A549 (cell line): ENCODE measurements around the gene TMPRSS9. TPM values are rescaled to one million over a fixed set of nuclear protein-coding genes. Genes with fewer than 3 reads are reported as not detected.

ENCODE experiments used
- ATAC-seq, 2 experiments: fragments of 200-7000 bp in 1 of 2; fragments of >200 bp in 1 of 2; cut with Nextera tagmentation in 1 of 2; cut with Tn5 transposase in 1 of 2; 3 replicates each; pipeline versions ENCODE4 v1.8.0 to v1.9.1; 2018 to 2020; ENCODE audit warnings: mild to moderate bottlenecking in 1 of 2, moderate library complexity in 1 of 2
- CTCF ChIA-PET: fragments of 300-600 bp; sonication (Branson Sonifier 250); formaldehyde crosslinking; extraction: SDS; loops from one replicate; lab custom pipeline; 2021; ENCODE audit warnings: antibody characterized with exemption, inconsistent platforms; lab: Yijun Ruan, JAX
- POLR2A ChIA-PET: fragments of 350-600 bp; formaldehyde crosslinking; extraction: SDS; loops from one replicate; lab custom pipeline; 2021; ENCODE audit warnings: antibody characterized with exemption, inconsistent platforms; lab: Yijun Ruan, JAX
- DNase-seq, 2 experiments: peaks; one replicate each; pipeline versions ENCODE4 v3.0.0 to v3.0.0-alpha.2; 2011 to 2016; ENCODE audit warnings: low read depth in 1 of 2, low spot score in 1 of 2
- FAIRE-seq: peaks from 2 replicates; lab custom pipeline; 2011; peaks lifted over from hg19 to GRCh38; lab: Jason Lieb, UNC
- H3K27ac ChIP-seq, 2 experiments: fragments of >200 bp; sonication (Bioruptor Twin); formaldehyde crosslinking; 3 replicates each; pipeline ENCODE4 v1.5.1; 2016 to 2017
- H3K4me1 ChIP-seq: fragments of >200 bp; sonication (Bioruptor Twin); formaldehyde crosslinking; 3 replicates; pipeline ENCODE4 v1.6.1; 2016
- H3K4me2 ChIP-seq: fragments of >200 bp; sonication (Bioruptor Twin); formaldehyde crosslinking; 3 replicates; pipeline ENCODE4 v1.6.1; 2016
- H3K4me3 ChIP-seq: fragments of >200 bp; sonication (Bioruptor Twin); formaldehyde crosslinking; 3 replicates; pipeline ENCODE4 v1.5.1; 2016
- H3K9me3 ChIP-seq: fragments of >200 bp; sonication (Bioruptor Twin); formaldehyde crosslinking; 3 replicates; pipeline ENCODE4 v1.6.1; 2016
- ATOH8 ChIP-seq: fragments of 250-450 bp; sonication (Bioruptor Pico); IDR thresholded peaks from 2 replicates; pipeline ENCODE4 v1.5.0; 2020; ENCODE audit warnings: low read depth, mild to moderate bottlenecking, moderate library complexity
- BCL3 ChIP-seq: fragments of >200 bp; sonication (Bioruptor Twin); formaldehyde crosslinking; IDR thresholded peaks from 3 replicates; pipeline ENCODE4 v1.6.1; 2016
- BHLHE40 ChIP-seq: IDR thresholded peaks from 2 replicates; pipeline ENCODE4 v1.6.1; 2012; ENCODE audit warnings: low read depth, low read length, inconsistent platforms
- CBX8 ChIP-seq: fragments of 200-600 bp; sonication (generic); IDR thresholded peaks from 2 replicates; pipeline ENCODE4 v1.6.1; 2016
- GATA3 ChIP-seq: IDR thresholded peaks from 2 replicates; pipeline ENCODE4 v1.6.1; 2012; ENCODE audit warnings: borderline replicate concordance
- KDM5A ChIP-seq: fragments of 200-600 bp; sonication (generic); IDR thresholded peaks from 2 replicates; pipeline ENCODE4 v1.6.1; 2016; ENCODE audit warnings: antibody characterized with exemption, mild to moderate bottlenecking
- MAZ ChIP-seq: fragments of 150-350 bp; IDR thresholded peaks from 2 replicates; pipeline ENCODE4 v1.6.1; 2014; ENCODE audit warnings: antibody characterized with exemption, low read depth, low read length, borderline replicate concordance
- MYC ChIP-seq: IDR thresholded peaks from 2 replicates; pipeline ENCODE4 v1.6.1; 2012; ENCODE audit warnings: mild to moderate bottlenecking, inconsistent platforms, low read length, improper control_type of control experiment, borderline replicate concordance
- NPAS2 ChIP-seq: fragments of 250-450 bp; sonication (Bioruptor Pico); IDR thresholded peaks from 2 replicates; pipeline ENCODE4 v1.8.0; 2022; ENCODE audit warnings: mild to moderate bottlenecking, moderate library complexity, borderline replicate concordance
- PHF8 ChIP-seq: fragments of 200-600 bp; sonication (generic); IDR thresholded peaks from 2 replicates; pipeline ENCODE4 v1.6.1; 2016; ENCODE audit warnings: low read depth, mild to moderate bottlenecking, antibody characterized with exemption, moderate library complexity, borderline replicate concordance
- POLR2AphosphoS2 ChIP-seq: conservative IDR thresholded peaks from 2 replicates; pipeline ENCODE4 v1.6.1; 2012; ENCODE audit warnings: low read length, improper control_type of control experiment, inconsistent platforms
- TFCP2L1 ChIP-seq: fragments of 250-450 bp; sonication (Bioruptor Pico); IDR thresholded peaks from 2 replicates; pipeline ENCODE4 v1.5.0; 2021; ENCODE audit warnings: mild to moderate bottlenecking
- TP53 ChIP-seq: fragments of 250-450 bp; sonication (Bioruptor Pico); IDR thresholded peaks from 2 replicates; pipeline ENCODE4 v1.5.0; 2021; ENCODE audit warnings: mild to moderate bottlenecking, moderate library complexity
- USF2 ChIP-seq: fragments of 450-650 bp; IDR thresholded peaks from 2 replicates; pipeline ENCODE4 v1.6.1; 2014; ENCODE audit warnings: antibody characterized with exemption
- ZFP36 ChIP-seq: fragments of 450-650 bp; IDR thresholded peaks from 2 replicates; pipeline ENCODE4 v1.6.1; 2014; ENCODE audit warnings: borderline replicate concordance; ENCODE audit not compliant: partially characterized antibody
- WGBS: methylation state at CpG from one replicate; pipeline ENCODE4 v1.1.6; 2017; ENCODE audit errors: missing lambda C conversion rate; 5-methylcytosine and 5-hydroxymethylcytosine counted together
- polyA plus RNA-seq, 4 experiments: library from polyadenylated mRNA; depleted of rRNA in 3 of 4; stranded (reverse); fragments of >200 nt; fragmentation: RNase III in 1 of 4; extraction: RNeasy Plus Mini Kit Qiagen cat#74134 plus additional on column Dnase treatment in 1 of 4; gene quantifications; 2 replicates in 3 of 4; 3 replicates in 1 of 4; pipeline ENCODE4 v1.2.3, GENCODE V29; 2011 to 2017
- TF ChIP-seq, protein P1 (sequence below): fragments of 250-450 bp; sonication (Bioruptor Pico); IDR thresholded peaks from 2 replicates; pipeline ENCODE4 v1.5.0; 2021; ENCODE audit warnings: mild to moderate bottlenecking, moderate library complexity, borderline replicate concordance

TMPRSS9 gene
- polyA plus RNA-seq, 2 of the 4 experiments (the other 2 are of a cell fraction), result 0.01 TPM; not detected in 1

- Histone ChIP-seq H3K4me1 (peaks cover 15% of the 10 kb centered on the region; the same call in 2 of the 3 replicates), H3K4me3 (no peak overlapping the region), H3K4me2 (no peak overlapping the region), H3K9me3 (no peaks in the 10 kb centered on the region), H3K27ac (no peak overlapping the region)
- FAIRE-seq (no peak), DNase-seq (no peak), ATAC-seq (no peak)
- ChIA-PET POLR2A (no interaction called here), CTCF (interaction anchor here (0.6 to 1.1 kb wide), 4 partner anchors 30 to 574 kb away, joined by 3 read pairs; no protein-coding TSS in a partner anchor)
- no peak for TF ChIP-seq TP53 (CRISPR knock-in tag)
- 91% methylated on average over 9 of the region's 19 CpGs for WGBS
Measured at GRCh38 chr19:2423071-2423914, 63.2 kb downstream of the TMPRSS9 start.

DNA sequence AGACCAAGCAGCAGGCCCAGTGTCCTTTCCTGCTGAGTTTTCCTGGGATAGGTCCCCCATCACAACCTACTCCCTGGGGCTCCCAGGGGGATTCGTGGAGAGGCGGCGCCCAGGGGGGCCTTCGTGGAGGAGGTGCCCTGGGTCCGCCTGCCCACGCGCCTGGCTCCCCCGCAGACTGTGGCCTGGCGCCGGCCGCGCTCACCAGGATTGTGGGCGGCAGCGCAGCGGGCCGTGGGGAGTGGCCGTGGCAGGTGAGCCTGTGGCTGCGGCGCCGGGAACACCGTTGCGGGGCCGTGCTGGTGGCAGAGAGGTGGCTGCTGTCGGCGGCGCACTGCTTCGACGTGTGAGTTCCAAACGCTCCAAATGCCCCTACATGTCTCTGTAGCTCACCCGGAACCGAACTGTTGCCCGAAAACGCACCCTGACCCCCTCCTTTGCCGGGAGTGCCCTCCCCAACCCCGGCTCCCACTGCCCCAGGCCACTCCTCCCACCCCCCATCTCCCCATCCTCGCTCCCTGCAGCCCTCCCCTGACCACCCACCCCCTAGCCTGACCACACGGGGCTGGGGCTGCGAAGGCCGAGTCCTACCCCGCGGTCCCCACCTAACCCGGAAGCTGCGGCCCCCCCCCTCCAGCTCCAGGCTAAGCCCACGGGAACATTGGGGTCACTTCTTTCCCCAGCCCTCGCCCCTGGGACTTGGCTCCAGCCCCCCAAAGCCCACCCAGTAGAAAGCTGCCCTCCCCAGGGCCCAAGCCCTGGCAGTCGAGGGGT, 64.0 kb downstream of the TMPRSS9 start:
- Histone ChIP-seq H3K4me1 (peaks cover 17% of the 10 kb centered on the region; the same call in 2 of the 3 replicates), H3K4me2 (no peak overlapping the region), H3K4me3 (no peak overlapping the region), H3K27ac (no peak overlapping the region), H3K9me3 (no peaks in the 10 kb centered on the region)
- WGBS, result 89% methylated on average over 27 of the region's 46 CpGs
- POLR2A ChIA-PET, result no interaction called here
- FAIRE-seq, result no peak
- CTCF ChIA-PET, result interaction anchor here (0.7 to 1.4 kb wide), 3 partner anchors 33 to 187 kb away, joined by 3 to 4 read pairs (median 3); no protein-coding TSS in a partner anchor
- DNase-seq, result no peak
- TF ChIP-seq USF2, result no peak
- TF ChIP-seq MAZ, result no peak
- TF ChIP-seq MYC, result no peak
- TF ChIP-seq PHF8, result no peak
- no peak for TF ChIP-seq BCL3
- no peak for TF ChIP-seq ATOH8
- TF ChIP-seq GATA3, result no peak
- no peak for TF ChIP-seq KDM5A
- no peak for TF ChIP-seq CBX8
- TF ChIP-seq POLR2AphosphoS2, result no peak
- TF ChIP-seq ZFP36, result no peak
- TF ChIP-seq, protein P1, sequence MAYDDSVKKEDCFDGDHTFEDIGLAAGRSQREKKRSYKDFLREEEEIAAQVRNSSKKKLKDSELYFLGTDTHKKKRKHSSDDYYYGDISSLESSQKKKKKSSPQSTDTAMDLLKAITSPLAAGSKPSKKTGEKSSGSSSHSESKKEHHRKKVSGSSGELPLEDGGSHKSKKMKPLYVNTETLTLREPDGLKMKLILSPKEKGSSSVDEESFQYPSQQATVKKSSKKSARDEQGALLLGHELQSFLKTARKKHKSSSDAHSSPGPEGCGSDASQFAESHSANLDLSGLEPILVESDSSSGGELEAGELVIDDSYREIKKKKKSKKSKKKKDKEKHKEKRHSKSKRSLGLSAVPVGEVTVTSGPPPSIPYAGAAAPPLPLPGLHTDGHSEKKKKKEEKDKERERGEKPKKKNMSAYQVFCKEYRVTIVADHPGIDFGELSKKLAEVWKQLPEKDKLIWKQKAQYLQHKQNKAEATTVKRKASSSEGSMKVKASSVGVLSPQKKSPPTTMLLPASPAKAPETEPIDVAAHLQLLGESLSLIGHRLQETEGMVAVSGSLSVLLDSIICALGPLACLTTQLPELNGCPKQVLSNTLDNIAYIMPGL (CRISPR knock-in tag), result no peak
- TF ChIP-seq BHLHE40, result no peak
- TF ChIP-seq TFCP2L1 (CRISPR knock-in tag), result no peak
- no peak for TF ChIP-seq NPAS2 (CRISPR knock-in tag)
- ATAC-seq, result no peak
